ENCODE data around the gene OSM.

- no peak for TF ChIP-seq CTCF (IDR thresholded peaks at IDR 0.05; ENCODE audit: poor library complexity)
- no peak for TF ChIP-seq EZH2 (IDR thresholded peaks at IDR 0.05; ENCODE audit: borderline replicate concordance)
Measured at GRCh38 chr22:30294830-30295229, 28.2 kb upstream of the OSM start.

Data from hepatocyte (in vitro differentiated cells).